HCT116 (cell line): ENCODE measurements around the gene ZNF780B. TPM values are rescaled to one million over a fixed set of nuclear protein-coding genes. Genes with fewer than 3 reads are reported as not detected.
A peak's percentile ranks its signal among the peaks of the same experiment; 100 is the strongest.

Experiments used
- ATAC-seq: fragments of 200-7000 bp; cut with Tn5 transposase; 2 replicates; pipeline ENCODE4 v1.9.1; 2020; ENCODE audit warnings: mild to moderate bottlenecking, moderate library complexity
- BruUV-seq: library from RNA; stranded (reverse); fragments of 400-500 nt; replicated peaks from 2 replicates; lab custom pipeline; 2021; lab: Mats Ljungman, UMichigan
- CTCF ChIA-PET: fragments of 300-600 bp; sonication (Branson Sonifier 250); formaldehyde crosslinking; loops from one replicate; lab custom pipeline; 2021; ENCODE audit warnings: antibody characterized with exemption; lab: Charles Lee
- POLR2A ChIA-PET: fragments of 300-600, 350-600 bp; sonication (Branson Sonifier 250); formaldehyde crosslinking; loops from one replicate; lab custom pipeline; 2021; ENCODE audit warnings: antibody characterized with exemption; lab: Charles Lee
- RAD21 ChIA-PET, 2 experiments: fragments of 300-600 bp; sonication (Branson Sonifier 250); formaldehyde crosslinking; loops; one replicate each; lab custom pipeline; 2023; ENCODE audit warnings: low total read pairs in 2 of 2; ENCODE audit not compliant: uncharacterized antibody in 2 of 2, unreplicated experiment in 2 of 2, low non-redundant PET in 1 of 2; lab: Charles Lee
- DNase-seq: peaks from one replicate; pipeline ENCODE4 v3.0.0-alpha.2; 2010; ENCODE audit warnings: low read depth, low spot score
- H2AFZ ChIP-seq: fragments of 200-600 bp; shearing (Covaris generic), sonication (generic); 2 replicates; pipeline ENCODE4 v1.6.1; 2017; ENCODE audit warnings: low read depth, mixed run types, mixed read lengths, antibody characterized with exemption, low read length; ENCODE audit not compliant: poor library complexity, severe bottlenecking
- H3K27ac ChIP-seq: 2 replicates; pipeline ENCODE4 v1.5.1; 2012; ENCODE audit warnings: low read depth, low read length
- H3K27me3 ChIP-seq: fragments of 200-600 bp; sonication (generic); 2 replicates; pipeline ENCODE4 v1.6.1; 2016; ENCODE audit warnings: mixed run types, low read length, mixed read lengths; ENCODE audit not compliant: insufficient read depth
- H3K36me3 ChIP-seq, 2 experiments: fragments of 200-500 bp in 1 of 2; fragments of 200-600 bp in 1 of 2; sonication (Bioruptor generic) in 1 of 2; sonication (generic) in 1 of 2; 2 replicates each; pipeline versions ENCODE4 v1.5.1 to v1.6.1; 2014 to 2016; ENCODE audit warnings: low read length in 2 of 2, inconsistent platforms in 1 of 2, mixed read lengths in 1 of 2, mixed run types in 1 of 2; ENCODE audit not compliant: insufficient read depth in 2 of 2, control insufficient read depth in 1 of 2
- H3K4me1 ChIP-seq, 2 experiments: fragments of 200-600 bp in 1 of 2; sonication (generic) in 1 of 2; 2 replicates each; pipeline versions ENCODE4 v1.5.1 to v1.6.1; 2012 to 2017; ENCODE audit warnings: low read length in 2 of 2, inconsistent platforms in 1 of 2, mild to moderate bottlenecking in 1 of 2, mixed read lengths in 1 of 2, mixed run types in 1 of 2, moderate library complexity in 1 of 2; ENCODE audit not compliant: insufficient read depth in 2 of 2, control insufficient read depth in 1 of 2
- H3K4me2 ChIP-seq: fragments of 200-600 bp; sonication (generic); 2 replicates; pipeline ENCODE4 v1.6.1; 2017; ENCODE audit warnings: mixed run types, low read length, mixed read lengths
- H3K4me3 ChIP-seq, 2 experiments: fragments of 200-600 bp in 1 of 2; sonication (generic) in 1 of 2; replicated peaks in 1 of 2; 2 replicates each; pipeline ENCODE4 v1.5.1; 2011 to 2016; ENCODE audit warnings: low read length in 2 of 2, control low read depth in 1 of 2, low read depth in 1 of 2, mild to moderate bottlenecking in 1 of 2, mixed read lengths in 1 of 2, mixed run types in 1 of 2
- H3K79me2 ChIP-seq: fragments of 200-600 bp; sonication (generic); 2 replicates; pipeline ENCODE4 v1.6.1; 2017; ENCODE audit warnings: mild to moderate bottlenecking, mixed run types, low read length, moderate library complexity, mixed read lengths; ENCODE audit not compliant: insufficient read depth
- H3K9ac ChIP-seq: fragments of 200-600 bp; sonication (generic); 2 replicates; pipeline ENCODE4 v1.6.1; 2016; ENCODE audit warnings: low read length, mixed read lengths
- H3K9me2 ChIP-seq: fragments of 200-600 bp; sonication (generic), shearing (Covaris generic); 2 replicates; pipeline ENCODE4 v1.6.1; 2017; ENCODE audit warnings: mixed run types, mild to moderate bottlenecking, moderate library complexity; ENCODE audit not compliant: insufficient read depth
- H3K9me3 ChIP-seq, 2 experiments: fragments of 200-500 bp in 1 of 2; fragments of 200-600 bp in 1 of 2; sonication (Bioruptor generic) in 1 of 2; sonication (generic) in 1 of 2; 2 replicates each; pipeline ENCODE4 v1.6.1; 2014 to 2017; ENCODE audit warnings: low read length in 2 of 2, mixed read lengths in 2 of 2, inconsistent platforms in 1 of 2, low read depth in 1 of 2, mild to moderate bottlenecking in 1 of 2, mixed run types in 1 of 2, moderate library complexity in 1 of 2; ENCODE audit not compliant: control insufficient read depth in 1 of 2, insufficient read depth in 1 of 2
- H4K20me1 ChIP-seq: fragments of 200-600 bp; sonication (generic), shearing (Covaris generic); 2 replicates; pipeline ENCODE4 v1.6.1; 2017; ENCODE audit warnings: mixed run types, mild to moderate bottlenecking, moderate library complexity; ENCODE audit not compliant: insufficient read depth
- CBX3 ChIP-seq: IDR thresholded peaks from 2 replicates; pipeline ENCODE4 v1.6.1; 2012; ENCODE audit warnings: low read depth
- CEBPB ChIP-seq: IDR thresholded peaks from 2 replicates; pipeline ENCODE4 v1.6.1; 2012; ENCODE audit warnings: low read depth
- EZH2phosphoT487 ChIP-seq: fragments of 200-600 bp; IDR thresholded peaks from 2 replicates; pipeline ENCODE4 v1.6.1; 2018; ENCODE audit warnings: antibody characterized with exemption, borderline replicate concordance
- JUND ChIP-seq: IDR thresholded peaks from 2 replicates; pipeline ENCODE4 v1.6.1; 2012
- POLR2A ChIP-seq: IDR thresholded peaks from 2 replicates; pipeline ENCODE4 v1.7.0; 2011; ENCODE audit warnings: borderline replicate concordance; ENCODE audit not compliant: insufficient read depth, insufficient read length; ENCODE audit errors: extremely low read depth
- POLR2AphosphoS5 ChIP-seq: IDR thresholded peaks from 2 replicates; pipeline ENCODE4 v1.6.1; 2011; ENCODE audit warnings: mild to moderate bottlenecking, low read depth, low read length, moderate library complexity
- REST ChIP-seq: IDR thresholded peaks from 2 replicates; pipeline ENCODE4 v1.6.1; 2012; ENCODE audit warnings: low read depth
- SIN3A ChIP-seq: IDR thresholded peaks from 2 replicates; pipeline ENCODE4 v1.6.1; 2012; ENCODE audit warnings: low read depth
- SP1 ChIP-seq: IDR thresholded peaks from 2 replicates; pipeline ENCODE4 v1.6.1; 2012; ENCODE audit warnings: low read depth
- SRF ChIP-seq: IDR thresholded peaks from 2 replicates; pipeline ENCODE4 v1.6.1; 2012; ENCODE audit warnings: low read depth
- TCF7L2 ChIP-seq: IDR thresholded peaks from 2 replicates; pipeline ENCODE4 v1.7.0; 2011; ENCODE audit warnings: borderline replicate concordance, inconsistent platforms; ENCODE audit not compliant: insufficient read depth, insufficient read length; ENCODE audit errors: extremely low read depth
- YY1 ChIP-seq: IDR thresholded peaks from 2 replicates; pipeline ENCODE4 v1.6.1; 2011; ENCODE audit warnings: low read length, low read depth, moderate library complexity, mild to moderate bottlenecking; ENCODE audit not compliant: insufficient replicate concordance; ENCODE audit errors: extremely low read depth
- ZNF274 ChIP-seq: fragments of 200-500 bp; sonication (Bioruptor generic); IDR thresholded peaks from 2 replicates; pipeline ENCODE4 v1.6.1; 2014; ENCODE audit warnings: mild to moderate bottlenecking, low read depth, low read length, inconsistent platforms
- intact Hi-C: fragments of 100-400 bp; cut with micrococcal nuclease; formaldehyde crosslinking; loops from 2 replicates; pipeline ENCODE4 v1.10.0; 2022
- total RNA-seq: library from RNA; stranded (reverse); gene quantifications from one replicate; pipeline ENCODE4 v1.2.1, GENCODE V29; 2021; ENCODE audit not compliant: unreplicated experiment
- TF ChIP-seq, protein P1 (sequence below), 3 experiments: fragments of 200-600 bp in 1 of 3; sonication (generic) in 1 of 3; IDR thresholded peaks in 2 of 3; conservative IDR thresholded peaks in 1 of 3; 2 replicates each; pipeline ENCODE4 v1.5.1; 2012 to 2017; ENCODE audit warnings: low read depth in 2 of 3, low read length in 2 of 3, antibody characterized with exemption in 1 of 3, borderline replicate concordance in 1 of 3, control low read depth in 1 of 3, mild to moderate bottlenecking in 1 of 3, mixed read lengths in 1 of 3, mixed run types in 1 of 3, moderate library complexity in 1 of 3; ENCODE audit not compliant: insufficient read depth in 1 of 3

The ZNF780B gene
- total RNA-seq, 1 experiment from 2014 or later, result 10.5 TPM

DNA sequence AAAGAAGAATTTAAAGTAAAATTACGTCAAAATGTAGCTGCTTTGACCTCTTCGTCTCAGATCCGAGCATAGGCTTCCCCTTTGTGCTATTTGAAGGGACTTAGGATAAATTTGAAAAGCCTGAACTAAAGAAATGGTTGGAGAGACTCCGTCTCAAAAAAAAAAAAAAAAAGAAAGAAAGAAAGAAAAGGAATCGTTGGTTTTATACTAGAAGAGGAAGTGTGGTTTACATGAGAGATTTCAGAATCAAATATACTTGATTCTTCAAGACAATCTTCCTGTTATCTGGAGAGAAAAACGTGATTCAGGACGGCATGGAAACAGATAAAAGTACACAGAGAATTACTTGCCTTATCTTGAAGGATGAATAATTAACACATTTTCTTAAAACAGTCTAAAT lies 474 bp upstream of the ZNF780B start:
- CTCF ChIA-PET, result no interaction called here

More for the DNA sequence above, 474 bp upstream of the ZNF780B start:
- Histone ChIP-seq H3K9me3 (peaks cover 9 to 10% of the 10 kb centered on the region in 2 experiments; a peak in 2 of 4 replicates), H3K27ac (0 out of 2 replicates have a peak overlapping the region, but pooled peaks have one; percentile 24), H4K20me1 (no peaks in the 10 kb centered on the region), H2AFZ (peak overlapping the region; percentile 66), H3K4me2 (peak overlapping the region; percentile 90), H3K4me1 (peaks cover 2 to 17% of the 10 kb centered on the region in 2 experiments; a peak in 1 of 4 replicates), H3K4me3 (peak overlapping the region; percentile 79 to 80), H3K27me3 (no peaks in the 10 kb centered on the region), H3K79me2 (peaks cover 8% of the 10 kb centered on the region; the same call in 1 of the 2 replicates), H3K9me2 (no peaks in the 10 kb centered on the region), H3K36me3 (no peaks in the 10 kb centered on the region), H3K9ac (peak overlapping the region; percentile 64)
- intact Hi-C loops, result no loop called here
- RAD21 ChIA-PET, result no interaction called here
- no peak for DNase-seq
- no peak for ATAC-seq
- POLR2A ChIA-PET, result no interaction called here
- TSS peak; percentile 50 for BruUV-seq
- TF ChIP-seq POLR2AphosphoS5, result no peak
- TF ChIP-seq POLR2A, result no peak
- no peak for TF ChIP-seq SIN3A
- TF ChIP-seq, protein P1, sequence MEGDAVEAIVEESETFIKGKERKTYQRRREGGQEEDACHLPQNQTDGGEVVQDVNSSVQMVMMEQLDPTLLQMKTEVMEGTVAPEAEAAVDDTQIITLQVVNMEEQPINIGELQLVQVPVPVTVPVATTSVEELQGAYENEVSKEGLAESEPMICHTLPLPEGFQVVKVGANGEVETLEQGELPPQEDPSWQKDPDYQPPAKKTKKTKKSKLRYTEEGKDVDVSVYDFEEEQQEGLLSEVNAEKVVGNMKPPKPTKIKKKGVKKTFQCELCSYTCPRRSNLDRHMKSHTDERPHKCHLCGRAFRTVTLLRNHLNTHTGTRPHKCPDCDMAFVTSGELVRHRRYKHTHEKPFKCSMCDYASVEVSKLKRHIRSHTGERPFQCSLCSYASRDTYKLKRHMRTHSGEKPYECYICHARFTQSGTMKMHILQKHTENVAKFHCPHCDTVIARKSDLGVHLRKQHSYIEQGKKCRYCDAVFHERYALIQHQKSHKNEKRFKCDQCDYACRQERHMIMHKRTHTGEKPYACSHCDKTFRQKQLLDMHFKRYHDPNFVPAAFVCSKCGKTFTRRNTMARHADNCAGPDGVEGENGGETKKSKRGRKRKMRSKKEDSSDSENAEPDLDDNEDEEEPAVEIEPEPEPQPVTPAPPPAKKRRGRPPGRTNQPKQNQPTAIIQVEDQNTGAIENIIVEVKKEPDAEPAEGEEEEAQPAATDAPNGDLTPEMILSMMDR (IDR thresholded peaks at IDR 0.05 in 2 of 3, conservative IDR thresholded peaks at IDR 0.05 in 1 of 3; ENCODE audit: borderline replicate concordance in 1 of 3, insufficient read depth in 1 of 3, low read depth in 2 of 3, low read length in 2 of 3), result no peak
- no peak for TF ChIP-seq ZNF274
- TF ChIP-seq EZH2phosphoT487, result no peak
- TF ChIP-seq REST, result no peak
- no peak for TF ChIP-seq YY1
- no peak for TF ChIP-seq CEBPB
- no peak for TF ChIP-seq SP1
- TF ChIP-seq TCF7L2, result no peak
- TF ChIP-seq CBX3, result no peak
- no peak for TF ChIP-seq JUND
- no peak for TF ChIP-seq SRF
- TF ChIP-seq, all 23 proteins: peak for 0
